ENCODE results near the gene KIFC1.

DNA sequence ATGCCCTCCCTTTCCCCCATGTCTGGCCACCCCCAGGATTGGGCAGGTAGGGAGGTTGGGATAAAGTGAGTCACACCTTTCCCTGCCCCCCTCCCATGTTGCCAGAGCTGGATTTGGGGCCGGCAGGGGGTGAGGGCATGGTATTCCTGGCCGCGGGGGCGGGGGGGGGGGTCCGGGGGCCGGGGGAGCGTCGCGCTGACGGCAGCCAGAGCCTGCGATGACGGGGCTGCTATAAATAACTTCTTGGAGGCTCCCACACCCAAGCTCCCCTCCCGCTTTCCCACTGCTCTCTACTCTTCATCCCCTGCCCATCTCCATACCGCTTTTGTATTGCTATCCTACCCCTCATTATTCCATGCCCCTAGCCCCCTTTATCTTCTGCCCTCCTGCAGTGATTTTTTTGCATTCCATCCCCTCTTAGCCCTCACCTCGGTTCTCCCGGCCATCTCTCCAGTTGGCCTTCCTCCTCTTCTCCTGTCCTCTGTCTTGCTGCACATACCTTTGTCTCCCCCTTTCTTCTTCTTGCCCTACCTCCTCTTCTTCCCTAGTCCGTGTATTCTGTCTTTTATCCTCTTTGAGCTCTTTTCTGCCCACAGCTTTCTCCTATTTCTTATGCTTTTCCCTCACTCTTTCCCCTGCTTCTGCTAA, 42.0 kb downstream of the KIFC1 start:
- TF ChIP-seq, protein P1, sequence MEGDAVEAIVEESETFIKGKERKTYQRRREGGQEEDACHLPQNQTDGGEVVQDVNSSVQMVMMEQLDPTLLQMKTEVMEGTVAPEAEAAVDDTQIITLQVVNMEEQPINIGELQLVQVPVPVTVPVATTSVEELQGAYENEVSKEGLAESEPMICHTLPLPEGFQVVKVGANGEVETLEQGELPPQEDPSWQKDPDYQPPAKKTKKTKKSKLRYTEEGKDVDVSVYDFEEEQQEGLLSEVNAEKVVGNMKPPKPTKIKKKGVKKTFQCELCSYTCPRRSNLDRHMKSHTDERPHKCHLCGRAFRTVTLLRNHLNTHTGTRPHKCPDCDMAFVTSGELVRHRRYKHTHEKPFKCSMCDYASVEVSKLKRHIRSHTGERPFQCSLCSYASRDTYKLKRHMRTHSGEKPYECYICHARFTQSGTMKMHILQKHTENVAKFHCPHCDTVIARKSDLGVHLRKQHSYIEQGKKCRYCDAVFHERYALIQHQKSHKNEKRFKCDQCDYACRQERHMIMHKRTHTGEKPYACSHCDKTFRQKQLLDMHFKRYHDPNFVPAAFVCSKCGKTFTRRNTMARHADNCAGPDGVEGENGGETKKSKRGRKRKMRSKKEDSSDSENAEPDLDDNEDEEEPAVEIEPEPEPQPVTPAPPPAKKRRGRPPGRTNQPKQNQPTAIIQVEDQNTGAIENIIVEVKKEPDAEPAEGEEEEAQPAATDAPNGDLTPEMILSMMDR (IDR thresholded peaks at IDR 0.05 in 2 of 3, conservative IDR thresholded peaks at IDR 0.05 in 1 of 3; ENCODE audit: insufficient read depth in 2 of 3, low read depth in 1 of 3, low read length in 3 of 3): no peak
- TF ChIP-seq, protein P2, sequence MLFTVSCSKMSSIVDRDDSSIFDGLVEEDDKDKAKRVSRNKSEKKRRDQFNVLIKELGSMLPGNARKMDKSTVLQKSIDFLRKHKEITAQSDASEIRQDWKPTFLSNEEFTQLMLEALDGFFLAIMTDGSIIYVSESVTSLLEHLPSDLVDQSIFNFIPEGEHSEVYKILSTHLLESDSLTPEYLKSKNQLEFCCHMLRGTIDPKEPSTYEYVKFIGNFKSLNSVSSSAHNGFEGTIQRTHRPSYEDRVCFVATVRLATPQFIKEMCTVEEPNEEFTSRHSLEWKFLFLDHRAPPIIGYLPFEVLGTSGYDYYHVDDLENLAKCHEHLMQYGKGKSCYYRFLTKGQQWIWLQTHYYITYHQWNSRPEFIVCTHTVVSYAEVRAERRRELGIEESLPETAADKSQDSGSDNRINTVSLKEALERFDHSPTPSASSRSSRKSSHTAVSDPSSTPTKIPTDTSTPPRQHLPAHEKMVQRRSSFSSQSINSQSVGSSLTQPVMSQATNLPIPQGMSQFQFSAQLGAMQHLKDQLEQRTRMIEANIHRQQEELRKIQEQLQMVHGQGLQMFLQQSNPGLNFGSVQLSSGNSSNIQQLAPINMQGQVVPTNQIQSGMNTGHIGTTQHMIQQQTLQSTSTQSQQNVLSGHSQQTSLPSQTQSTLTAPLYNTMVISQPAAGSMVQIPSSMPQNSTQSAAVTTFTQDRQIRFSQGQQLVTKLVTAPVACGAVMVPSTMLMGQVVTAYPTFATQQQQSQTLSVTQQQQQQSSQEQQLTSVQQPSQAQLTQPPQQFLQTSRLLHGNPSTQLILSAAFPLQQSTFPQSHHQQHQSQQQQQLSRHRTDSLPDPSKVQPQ (CRISPR knock-in tag; IDR thresholded peaks at IDR 0.05; ENCODE audit: borderline replicate concordance): no peak
- no peak for TF ChIP-seq ZBTB17 (CRISPR knock-in tag; IDR thresholded peaks at IDR 0.05)
- no peak for TF ChIP-seq EP400 (IDR thresholded peaks at IDR 0.05)
- TF ChIP-seq, protein P3, sequence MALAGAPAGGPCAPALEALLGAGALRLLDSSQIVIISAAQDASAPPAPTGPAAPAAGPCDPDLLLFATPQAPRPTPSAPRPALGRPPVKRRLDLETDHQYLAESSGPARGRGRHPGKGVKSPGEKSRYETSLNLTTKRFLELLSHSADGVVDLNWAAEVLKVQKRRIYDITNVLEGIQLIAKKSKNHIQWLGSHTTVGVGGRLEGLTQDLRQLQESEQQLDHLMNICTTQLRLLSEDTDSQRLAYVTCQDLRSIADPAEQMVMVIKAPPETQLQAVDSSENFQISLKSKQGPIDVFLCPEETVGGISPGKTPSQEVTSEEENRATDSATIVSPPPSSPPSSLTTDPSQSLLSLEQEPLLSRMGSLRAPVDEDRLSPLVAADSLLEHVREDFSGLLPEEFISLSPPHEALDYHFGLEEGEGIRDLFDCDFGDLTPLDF (CRISPR knock-in tag; IDR thresholded peaks at IDR 0.05): no peak
